Measurements from ENCODE around the gene ANAPC4.
"Not testable (repeated sequence)": the region's sequence is repeated elsewhere in the genome, so short reads cannot be mapped to it uniquely, and the experiment has no call there.

ANAPC4 gene

GRCh38 chr4:25376754-25377571 lies at the start of gene ANAPC4:
Gene ANAPC4, plus strand, starts transcription at chr4:25377263. Its CDS starts 165 bp downstream, at chr4:25377428.
- peak; percentile 78 for DNase-seq (ENCODE audit: low read depth)

- not testable (repeated sequence) for DNase-seq (ENCODE audit: low read depth)
Measured at GRCh38 chr4:25328463-25328862, 48.6 kb upstream of the ANAPC4 start.

GRCh38 chr4:25330335-25330734 lies 46.7 kb upstream of the ANAPC4 start:
- no peak for DNase-seq (ENCODE audit: low read depth)

GRCh38 chr4:25330905-25331808 lies 45.9 kb upstream of the ANAPC4 start:
- DNase-seq (ENCODE audit: low read depth), result no peak

GRCh38 chr4:25343671-25344070 lies 33.4 kb upstream of the ANAPC4 start:
- DNase-seq (ENCODE audit: low read depth), result no peak

GRCh38 chr4:25345744-25346143 lies 31.3 kb upstream of the ANAPC4 start:
- DNase-seq (ENCODE audit: low read depth), result no peak

- no peak for DNase-seq (ENCODE audit: low read depth)
Measured at GRCh38 chr4:25346913-25347312, 30.1 kb upstream of the ANAPC4 start.

- no peak for DNase-seq (ENCODE audit: low read depth)
Measured at GRCh38 chr4:25347473-25347872, 29.6 kb upstream of the ANAPC4 start.

GRCh38 chr4:25347971-25348370 lies 29.1 kb upstream of the ANAPC4 start:
- DNase-seq (ENCODE audit: low read depth), result no peak

- DNase-seq (ENCODE audit: low read depth), result no peak
Measured at GRCh38 chr4:25350561-25350960, 26.5 kb upstream of the ANAPC4 start.

GRCh38 chr4:25351777-25352416 lies 25.2 kb upstream of the ANAPC4 start:
- DNase-seq (ENCODE audit: low read depth), result peak; percentile 24

- DNase-seq (ENCODE audit: low read depth), result no peak
Measured at GRCh38 chr4:25356068-25356467, 21.0 kb upstream of the ANAPC4 start.

GRCh38 chr4:25358515-25359275 lies 18.4 kb upstream of the ANAPC4 start:
- DNase-seq (ENCODE audit: low read depth), result no peak

GRCh38 chr4:25361253-25361652 lies 15.8 kb upstream of the ANAPC4 start:
- DNase-seq (ENCODE audit: low read depth), result no peak

- DNase-seq (ENCODE audit: low read depth), result no peak
Measured at GRCh38 chr4:25367004-25367621, 9.9 kb upstream of the ANAPC4 start.

GRCh38 chr4:25367877-25368276 lies 9.2 kb upstream of the ANAPC4 start:
- DNase-seq (ENCODE audit: low read depth), result no peak

- DNase-seq (ENCODE audit: low read depth), result no peak
Measured at GRCh38 chr4:25368315-25368714, 8.7 kb upstream of the ANAPC4 start.

GRCh38 chr4:25370242-25370641 lies 6.8 kb upstream of the ANAPC4 start:
- no peak for DNase-seq (ENCODE audit: low read depth)

- not testable (repeated sequence) for DNase-seq (ENCODE audit: low read depth)
Measured at GRCh38 chr4:25372549-25372948, 4.5 kb upstream of the ANAPC4 start.

GRCh38 chr4:25377572-25378436 lies 741 bp downstream of the ANAPC4 start:
- DNase-seq (ENCODE audit: low read depth), result no peak
